DMS153 (cell line): Measurements from ENCODE around the gene AXL.

Experiments used
- DNase-seq: peaks from one replicate; lab custom pipeline; 2025; lab: John Stamatoyannopoulos, UW

The AXL gene

GRCh38 chr19:41308450-41309179 is 89.6 kb downstream of the AXL start:
- peak; percentile 68 for DNase-seq

DNA sequence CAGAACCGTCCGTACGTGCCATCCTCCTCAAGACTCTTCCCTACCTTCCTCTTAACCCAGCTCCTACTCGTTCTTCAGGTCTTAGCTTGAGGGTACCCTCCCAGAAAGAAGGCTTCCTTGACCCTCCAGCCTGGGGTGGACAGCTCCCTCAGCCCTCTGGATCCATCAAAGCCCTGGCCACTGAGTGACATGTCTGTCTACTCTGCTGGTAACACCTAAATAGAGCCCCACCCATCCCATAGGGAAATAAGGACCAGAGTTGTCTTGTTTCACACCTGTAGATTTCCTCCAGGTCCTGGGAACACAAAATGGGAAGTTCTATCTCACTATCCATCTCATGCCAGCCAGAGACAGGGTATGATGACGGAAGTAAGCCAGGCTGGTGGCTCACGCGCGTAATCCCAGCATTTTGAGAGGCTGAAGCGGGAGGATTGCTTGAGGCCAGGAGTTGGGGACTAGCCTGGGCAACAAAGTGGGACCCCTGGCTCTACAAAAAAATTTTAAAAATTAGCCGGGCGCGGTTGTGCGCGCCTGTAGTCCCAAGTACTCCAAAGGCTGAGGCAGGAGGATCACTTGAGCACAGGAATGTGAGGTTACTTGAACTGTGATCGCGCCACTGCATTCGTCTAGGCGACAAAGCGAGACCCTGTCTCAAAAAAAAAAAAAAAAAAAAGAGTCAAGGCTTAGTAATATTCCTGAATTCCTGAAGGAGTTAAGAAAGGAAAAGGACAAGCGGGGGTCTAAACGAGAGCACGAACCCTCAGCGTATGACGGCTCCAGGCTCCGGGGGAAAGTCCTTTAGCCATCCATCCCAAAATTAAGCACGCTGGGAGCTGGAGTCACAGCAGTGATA is 90.4 kb downstream of the AXL start:
- no peak for DNase-seq

- peak; percentile 57 for DNase-seq
Measured at GRCh38 chr19:41310033-41310831, 91.2 kb downstream of the AXL start, which contains the start of gene CCDC97. CCDC97 (plus strand) TSS chr19:41310172; CDS start chr19:41310311, 139 bp downstream.

DNA sequence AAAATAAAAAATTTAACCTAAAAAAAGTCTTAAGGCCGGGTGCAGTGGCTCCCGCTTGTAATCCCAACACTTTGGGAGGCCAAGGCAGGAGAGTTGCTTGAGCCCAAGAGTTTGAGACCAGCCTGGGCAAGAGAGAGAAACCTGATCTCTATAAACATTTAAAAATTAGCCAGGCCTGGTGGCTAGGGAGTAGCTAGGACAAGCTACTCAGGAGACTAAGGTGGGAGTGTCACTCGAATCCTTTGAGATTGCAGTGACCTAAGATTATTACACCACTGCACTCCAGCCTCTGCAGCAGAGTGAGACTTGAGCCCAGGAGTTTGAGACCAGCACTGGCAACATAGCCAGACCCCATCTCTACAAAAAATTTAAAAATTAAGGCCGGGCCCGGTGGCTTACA is 92.0 kb downstream of the AXL start:
- no peak for DNase-seq
